BLaER1 treated with 17β-estradiol and CSF1 and Interleukin-3, amounts not matched to agents 10 nM and 100 nM (cell line): ENCODE measurements around the gene DNAAF6.
"Not testable (repeated sequence)": the region's sequence is repeated elsewhere in the genome, so short reads cannot be mapped to it uniquely, and the experiment has no call there.

Experiments
- H3K27ac ChIP-seq, 11 experiments: shearing (Covaris generic); formaldehyde crosslinking; 2 replicates each; pipeline ENCODE4 v1.8.1; 2022
- H3K27me3 ChIP-seq, 11 experiments: shearing (Covaris generic); formaldehyde crosslinking; 2 replicates each; pipeline ENCODE4 v1.8.1; 2022
- H3K36me3 ChIP-seq, 11 experiments: shearing (Covaris generic); formaldehyde crosslinking; 2 replicates each; pipeline ENCODE4 v1.8.1; 2022
- H3K4me1 ChIP-seq, 10 experiments: shearing (Covaris generic); formaldehyde crosslinking; 2 replicates each; pipeline ENCODE4 v1.8.1; 2022
- H3K4me2 ChIP-seq, 11 experiments: shearing (Covaris generic); formaldehyde crosslinking; 2 replicates each; pipeline ENCODE4 v1.8.1; 2022
- H3K4me3 ChIP-seq, 10 experiments: shearing (Covaris generic); formaldehyde crosslinking; 2 replicates each; pipeline ENCODE4 v1.8.1; 2022
- H3K9ac ChIP-seq, 11 experiments: shearing (Covaris generic); formaldehyde crosslinking; 2 replicates each; pipeline ENCODE4 v1.8.1; 2022
- H3K9me3 ChIP-seq, 11 experiments: shearing (Covaris generic); formaldehyde crosslinking; replicated peaks in 1 of 11; 2 replicates each; pipeline ENCODE4 v1.8.1; 2022
- H4K20me1 ChIP-seq, 11 experiments: shearing (Covaris generic); formaldehyde crosslinking; 2 replicates each; pipeline ENCODE4 v1.8.1; 2022
- Cebpa-rat ChIP-seq, 11 experiments: shearing (Covaris generic); IDR thresholded peaks; 2 replicates each; pipeline ENCODE4 v1.8.1; 2022

Gene DNAAF6

DNA sequence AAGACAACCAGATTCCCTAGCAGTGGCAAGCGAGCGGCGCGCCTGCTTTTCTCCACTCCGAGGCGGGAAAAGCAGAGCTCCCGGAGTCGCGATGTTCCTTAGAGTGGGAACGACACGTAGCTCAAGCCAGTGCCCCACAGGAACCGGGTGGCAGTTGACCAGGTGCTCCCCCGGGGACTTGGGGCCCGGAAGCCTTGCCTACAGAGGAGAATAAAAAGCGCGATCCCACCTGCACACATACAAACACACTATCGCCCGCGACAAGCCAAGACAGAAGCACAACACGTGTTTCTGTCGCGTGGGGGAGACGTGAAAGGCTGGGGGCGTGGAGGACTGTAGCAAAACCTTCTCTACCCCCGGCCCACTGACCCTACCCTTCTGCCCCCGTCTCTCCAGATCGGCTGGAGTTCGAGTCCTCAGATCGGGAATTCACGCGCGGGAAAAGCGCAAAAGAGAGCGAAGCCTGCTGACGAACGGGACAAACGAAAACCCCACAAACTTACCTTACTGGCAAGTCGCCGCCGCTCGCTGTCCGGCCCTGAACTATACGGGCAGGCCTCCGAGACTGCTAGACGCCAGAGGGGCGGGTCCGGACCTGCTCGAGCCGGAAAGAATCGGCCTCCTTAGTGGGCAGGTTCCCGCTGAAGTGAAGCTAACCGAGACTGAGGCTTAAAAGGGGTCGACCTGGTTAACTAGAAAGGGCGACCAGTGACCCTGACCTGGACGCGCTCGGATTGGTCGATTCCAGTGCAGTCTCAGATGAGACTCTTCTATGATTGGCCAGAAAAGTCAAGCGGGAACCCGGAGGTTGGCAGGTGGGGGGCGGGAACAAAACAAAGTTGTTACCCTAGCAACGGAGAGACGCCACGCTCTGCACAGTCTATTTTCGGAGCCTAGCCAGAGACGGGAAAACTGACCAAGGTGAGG is at the start of gene DNAAF6, which contains the start of gene NUP62CL:
Gene DNAAF6, plus strand, starts transcription at position 842 of the 927 bp plus-strand sequence. CDS start 6,265 bp downstream, outside the sequence.
Gene NUP62CL, minus strand, starts transcription at position 664 of the 927 bp plus-strand sequence. CDS start 31,287 bp downstream, outside the sequence.
- H3K4me3 ChIP-seq: peak within 1 kb of the TSS; percentile 51 to 74 (median 64)
- peak within 1 kb of the TSS; percentile 46 to 71 (median 62); a peak in 21 of 22 replicates for H3K9ac ChIP-seq
- H3K9me3 ChIP-seq: peaks cover 0 to 11% (median 0%) of the 10 kb centered on the region in 11 experiments; a peak in 5 of 22 replicates
- peak within 1 kb of the TSS; percentile 77 to 90 (median 84) for H3K4me2 ChIP-seq
- no peak for TF ChIP-seq Cebpa-rat (IDR thresholded peaks at IDR 0.05)
- H3K27ac ChIP-seq: peak within 1 kb of the TSS in 1 of 11 experiments; percentile 48; a peak in 1 of 22 replicates
- H3K4me1 ChIP-seq: peaks cover 0 to 7% (median 0%) of the 10 kb centered on the region in 10 experiments; a peak in 3 of 20 replicates
- H3K27me3 ChIP-seq: peaks cover 20 to 79% (median 74%) of the 10 kb centered on the region in 11 experiments
- H4K20me1 ChIP-seq: peaks cover 0 to 3% (median 0%) of the 10 kb centered on the region in 11 experiments; a peak in 1 of 22 replicates
- H3K36me3 ChIP-seq: no peaks in the 10 kb centered on the region

- Histone ChIP-seq H3K4me1 (peaks cover 0 to 10% (median 0%) of the 10 kb centered on the region in 10 experiments; a peak in 8 of 20 replicates), H3K27me3 (peaks cover 20 to 38% (median 31%) of the 10 kb centered on the region in 11 experiments), H3K9me3 (peaks cover 0 to 17% (median 6%) of the 10 kb centered on the region in 11 experiments; a peak in 11 of 22 replicates)
- H4K20me1 ChIP-seq, H3K4me3 ChIP-seq, H3K27ac ChIP-seq, H3K36me3 ChIP-seq, H3K9ac ChIP-seq, H3K4me2 ChIP-seq: not testable (repeated sequence)
Observed at GRCh38 chrX:107157618-107158017, 48.8 kb upstream of the DNAAF6 start.

DNA sequence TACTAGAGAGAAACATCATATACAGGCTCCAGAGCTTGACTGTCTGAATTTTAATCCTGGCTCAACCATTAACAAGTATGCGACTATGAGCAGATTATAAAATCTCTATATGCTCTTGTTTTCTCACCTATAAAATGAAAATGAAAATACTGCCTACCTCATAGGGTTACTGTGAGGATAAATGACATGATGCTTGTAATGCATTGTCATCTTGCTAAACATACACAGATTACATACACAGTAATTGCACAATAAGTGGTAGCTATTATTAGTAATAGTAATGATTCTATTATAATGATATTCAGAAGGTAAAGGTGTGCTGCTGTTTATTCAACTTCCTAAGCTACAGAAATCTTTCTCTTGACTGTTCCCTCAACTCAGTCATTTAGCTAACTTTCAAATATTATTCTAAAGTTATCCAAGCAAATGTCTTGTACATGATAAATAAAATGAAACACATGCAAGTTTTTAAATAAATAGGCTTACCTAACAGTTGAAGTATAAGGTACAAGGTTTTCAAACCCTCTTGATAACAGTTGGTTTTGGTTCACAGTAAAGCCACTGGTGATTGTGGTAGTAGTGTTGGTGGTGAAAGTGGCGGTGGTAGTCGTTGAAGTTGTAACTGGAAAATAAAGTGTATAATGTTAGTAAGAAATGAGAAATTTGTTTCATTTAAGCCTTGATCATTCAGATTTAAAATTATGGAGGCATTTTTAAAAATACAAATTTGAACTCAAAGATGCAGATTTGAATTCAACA is 39.1 kb upstream of the DNAAF6 start:
- Histone ChIP-seq H3K9ac (no peak overlapping the region), H3K9me3 (no peaks in the 10 kb centered on the region), H3K27me3 (peaks cover 55 to 99% (median 85%) of the 10 kb centered on the region in 11 experiments), H3K4me2 (no peak overlapping the region), H4K20me1 (no peaks in the 10 kb centered on the region), H3K36me3 (no peaks in the 10 kb centered on the region), H3K4me3 (no peak overlapping the region), H3K4me1 (no peaks in the 10 kb centered on the region), H3K27ac (no peak overlapping the region)
- no peak for TF ChIP-seq Cebpa-rat (IDR thresholded peaks at IDR 0.05)

GRCh38 chrX:107168257-107168656 is 38.2 kb upstream of the DNAAF6 start:
- Histone ChIP-seq H4K20me1 (no peaks in the 10 kb centered on the region), H3K4me1 (no peaks in the 10 kb centered on the region), H3K4me3 (no peak overlapping the region), H3K4me2 (no peak overlapping the region), H3K27me3 (peaks cover 54 to 99% (median 85%) of the 10 kb centered on the region in 11 experiments; a peak in 21 of 22 replicates), H3K9me3 (no peaks in the 10 kb centered on the region), H3K27ac (no peak overlapping the region), H3K36me3 (no peaks in the 10 kb centered on the region), H3K9ac (no peak overlapping the region)
- no peak for TF ChIP-seq Cebpa-rat (IDR thresholded peaks at IDR 0.05)

GRCh38 chrX:107168712-107169111 is 37.7 kb upstream of the DNAAF6 start:
- no peak for TF ChIP-seq Cebpa-rat (IDR thresholded peaks at IDR 0.05)
- no peaks in the 10 kb centered on the region for H4K20me1 ChIP-seq
- no peak overlapping the region for H3K4me3 ChIP-seq
- peaks cover 55 to 99% (median 86%) of the 10 kb centered on the region in 11 experiments; a peak in 21 of 22 replicates for H3K27me3 ChIP-seq
- no peaks in the 10 kb centered on the region for H3K36me3 ChIP-seq
- H3K27ac ChIP-seq: no peak overlapping the region
- no peaks in the 10 kb centered on the region for H3K9me3 ChIP-seq
- no peak overlapping the region for H3K4me2 ChIP-seq
- no peaks in the 10 kb centered on the region for H3K4me1 ChIP-seq
- no peak overlapping the region for H3K9ac ChIP-seq

DNA sequence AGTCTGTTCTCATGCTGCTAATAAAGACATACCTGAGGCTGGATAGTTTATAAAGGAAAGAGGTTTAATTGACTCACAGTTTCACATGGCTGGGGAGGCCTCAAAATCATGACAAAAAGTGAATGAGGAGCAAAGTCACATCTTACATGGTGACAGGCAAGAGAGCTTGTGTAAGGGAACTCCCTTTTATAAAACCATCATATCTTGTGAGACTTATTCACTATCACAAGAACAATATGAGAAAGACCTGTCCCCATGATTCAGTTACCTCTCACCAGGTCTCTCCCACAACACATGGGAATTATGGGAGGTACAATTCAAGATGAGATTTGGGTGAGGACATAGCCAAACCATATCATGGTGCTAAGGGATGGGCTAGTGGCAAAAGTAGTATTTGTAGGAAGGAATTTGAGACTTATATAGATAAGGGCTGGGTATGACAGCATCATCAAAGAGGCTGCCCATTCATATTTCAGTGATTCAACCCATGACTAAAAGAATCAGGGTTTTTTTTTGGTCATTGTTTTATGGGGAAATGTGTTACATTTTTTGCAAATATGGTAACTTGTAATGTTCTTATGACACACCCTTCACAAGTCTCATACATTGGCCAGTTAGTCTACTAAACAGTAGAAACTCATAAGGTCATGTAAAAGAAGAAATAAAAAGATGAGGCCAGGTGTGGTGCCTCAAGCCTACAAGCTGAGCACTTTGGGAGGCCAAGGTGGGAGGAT is 34.9 kb upstream of the DNAAF6 start:
- no peak overlapping the region for H3K27ac ChIP-seq
- no peak overlapping the region for H3K9ac ChIP-seq
- no peak overlapping the region for H3K4me3 ChIP-seq
- no peaks in the 10 kb centered on the region for H3K9me3 ChIP-seq
- H3K4me2 ChIP-seq: no peak overlapping the region
- TF ChIP-seq Cebpa-rat (IDR thresholded peaks at IDR 0.05): no peak
- no peaks in the 10 kb centered on the region for H3K36me3 ChIP-seq
- H3K27me3 ChIP-seq: peaks cover 67 to 98% (median 87%) of the 10 kb centered on the region in 11 experiments; a peak in 21 of 22 replicates
- H4K20me1 ChIP-seq: no peaks in the 10 kb centered on the region; a peak in 2 of 22 replicates
- no peaks in the 10 kb centered on the region for H3K4me1 ChIP-seq

GRCh38 chrX:107197319-107197718 is 9.1 kb upstream of the DNAAF6 start:
- Histone ChIP-seq H3K27ac (no peak overlapping the region), H3K4me2 (no peak overlapping the region), H3K4me1 (no peaks in the 10 kb centered on the region), H3K4me3 (no peak overlapping the region), H3K36me3 (no peaks in the 10 kb centered on the region), H3K9ac (no peak overlapping the region), H3K9me3 (peaks cover 0 to 11% (median 7%) of the 10 kb centered on the region in 11 experiments; a peak in 7 of 22 replicates), H3K27me3 (peaks cover 58 to 98% (median 89%) of the 10 kb centered on the region in 11 experiments), H4K20me1 (no peaks in the 10 kb centered on the region; a peak in 1 of 22 replicates)
- TF ChIP-seq Cebpa-rat (IDR thresholded peaks at IDR 0.05): no peak

DNA sequence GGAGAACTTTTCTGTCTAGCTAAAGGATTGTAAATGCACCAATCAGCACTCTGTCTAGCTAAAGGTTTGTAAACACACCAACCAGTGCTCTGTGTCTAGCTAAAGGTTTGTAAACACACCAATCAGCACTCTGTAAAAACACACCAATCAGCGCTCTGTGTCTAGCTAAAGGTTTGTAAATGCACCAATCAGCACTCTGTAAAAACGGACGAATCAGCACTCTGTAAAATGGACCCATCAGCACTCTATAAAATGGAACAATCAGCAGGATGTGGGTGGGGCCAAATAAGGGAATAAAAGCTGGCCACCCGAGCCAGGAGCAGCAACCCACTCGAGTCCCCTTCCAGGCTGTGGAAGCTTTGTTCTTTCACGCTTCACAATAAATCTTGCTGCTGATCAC is 8.3 kb upstream of the DNAAF6 start:
- not testable (repeated sequence) for H3K9ac ChIP-seq, H3K27ac ChIP-seq, H4K20me1 ChIP-seq, H3K4me1 ChIP-seq, H3K4me2 ChIP-seq, H3K4me3 ChIP-seq, H3K36me3 ChIP-seq
- H3K27me3 ChIP-seq: peaks cover 57 to 97% (median 85%) of the 10 kb centered on the region in 11 experiments
- peaks cover 0 to 11% (median 7%) of the 10 kb centered on the region in 11 experiments; a peak in 7 of 22 replicates for H3K9me3 ChIP-seq
